Astrocyte of the hippocampus (primary cell): ENCODE results near the gene HSD17B11.
"Not testable (repeated sequence)": the region's sequence is repeated elsewhere in the genome, so short reads cannot be mapped to it uniquely, and the experiment has no call there.

ENCODE experiments used
- DNase-seq: peaks from one replicate; pipeline ENCODE4 v3.0.0; 2011; ENCODE audit warnings: low read depth, low spot score

HSD17B11 gene

DNA sequence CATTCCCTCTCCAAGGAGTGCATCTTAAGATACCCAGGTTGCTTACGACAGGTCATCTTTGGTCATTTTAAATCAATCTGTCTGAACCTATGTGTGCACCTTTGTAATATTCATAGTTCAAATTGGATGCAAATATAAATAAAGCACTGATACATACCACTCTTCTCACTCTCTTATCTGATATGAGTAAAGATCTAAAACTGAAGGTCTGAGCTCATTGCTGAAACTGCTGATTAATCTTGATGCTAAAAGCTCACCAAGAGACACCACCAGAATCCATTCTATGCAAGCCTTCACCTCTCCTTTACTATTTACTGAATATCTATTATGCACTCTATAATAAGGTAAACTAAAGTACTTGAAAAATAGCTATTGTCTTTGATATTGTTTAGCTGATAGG, 84.9 kb downstream of the HSD17B11 start:
- DNase-seq: no peak

DNA sequence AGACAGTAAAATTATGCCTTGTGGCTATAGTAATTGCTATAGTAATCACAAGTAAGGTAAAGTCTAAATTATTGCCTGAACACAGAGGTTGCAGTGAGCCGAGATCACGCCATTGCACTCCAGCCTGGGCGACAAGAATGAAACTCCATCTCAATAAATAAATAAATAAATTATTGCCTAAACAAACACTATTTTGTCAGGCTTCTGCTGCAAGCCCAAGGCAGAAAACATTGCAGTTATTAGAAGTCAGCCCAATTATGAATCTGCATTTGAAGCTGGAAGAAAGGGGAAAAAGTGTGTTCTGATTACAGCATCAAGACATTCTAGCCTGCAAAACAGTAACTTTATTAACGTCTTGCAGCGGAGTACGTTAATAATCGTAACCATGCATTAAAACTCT, 85.4 kb downstream of the HSD17B11 start:
- no peak for DNase-seq

DNA sequence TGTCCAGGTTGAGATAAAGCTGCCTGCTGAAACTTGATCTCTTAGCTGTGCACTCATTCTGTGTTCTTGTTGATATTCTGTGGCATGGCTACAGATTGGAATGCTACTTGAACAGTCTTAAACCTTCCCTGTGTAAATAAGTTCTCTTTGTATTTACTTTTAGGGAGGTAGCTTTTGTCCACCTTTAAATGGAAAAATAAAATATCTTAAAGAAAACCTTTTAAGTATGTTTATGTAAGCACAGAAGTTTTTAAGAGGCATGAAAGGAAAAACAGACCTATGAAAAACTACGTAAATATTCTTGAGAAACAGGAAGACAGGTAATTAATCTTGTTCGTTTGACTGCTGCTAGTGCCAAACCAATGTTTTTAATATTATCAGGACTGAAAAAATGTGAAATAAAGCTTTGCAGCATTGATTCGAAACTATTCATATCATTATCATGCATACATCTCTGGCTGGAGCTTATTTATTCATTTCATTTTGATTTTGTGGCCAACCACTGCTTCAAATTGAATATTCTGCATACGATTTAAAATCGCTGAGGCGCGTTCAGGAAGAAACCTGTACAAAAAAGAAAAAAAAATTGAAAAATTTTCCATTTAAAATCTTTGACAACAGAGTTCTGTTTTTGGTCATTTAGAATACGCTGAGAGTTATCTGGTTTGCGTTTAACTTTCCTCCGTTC, 86.1 kb downstream of the HSD17B11 start:
- DNase-seq: peak; percentile 64

DNA sequence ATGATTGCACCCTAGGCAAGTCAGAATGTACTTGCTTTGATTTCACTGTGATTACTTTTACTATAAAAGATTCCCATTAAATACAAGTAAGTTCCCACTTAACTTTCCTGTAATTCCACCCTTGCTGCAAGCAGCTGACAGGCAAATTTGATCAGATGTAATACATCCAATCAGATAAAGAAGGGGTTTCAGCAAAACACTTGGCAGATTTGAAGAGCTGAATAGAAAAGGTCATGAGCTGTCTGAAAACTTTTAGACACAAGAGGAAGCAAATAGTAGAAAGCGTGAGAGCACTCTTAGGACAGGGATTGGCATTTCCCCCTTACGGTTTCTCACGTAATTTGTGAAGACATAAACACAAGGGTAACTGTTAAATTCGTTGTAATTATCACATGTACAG, 91.1 kb downstream of the HSD17B11 start:
- DNase-seq: no peak

DNA sequence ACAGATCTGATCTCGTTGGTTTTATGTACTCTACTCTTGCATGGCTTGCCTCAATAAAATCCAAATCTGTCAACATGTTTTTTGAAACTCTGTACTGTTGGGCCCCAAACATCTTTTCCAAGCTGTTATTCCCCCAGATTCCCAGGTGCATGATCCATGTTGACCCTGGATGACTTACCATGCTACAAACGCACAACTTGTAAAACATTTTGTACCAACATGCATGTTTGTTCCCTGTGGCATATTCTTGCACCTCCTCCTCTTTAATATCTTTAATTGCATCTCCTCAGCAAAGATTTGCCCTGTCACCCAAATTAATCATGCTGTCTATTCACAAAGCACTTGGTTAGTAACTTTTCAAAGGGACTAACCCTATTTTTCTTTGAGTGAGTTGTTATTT, 92.6 kb downstream of the HSD17B11 start:
- DNase-seq: no peak

DNA sequence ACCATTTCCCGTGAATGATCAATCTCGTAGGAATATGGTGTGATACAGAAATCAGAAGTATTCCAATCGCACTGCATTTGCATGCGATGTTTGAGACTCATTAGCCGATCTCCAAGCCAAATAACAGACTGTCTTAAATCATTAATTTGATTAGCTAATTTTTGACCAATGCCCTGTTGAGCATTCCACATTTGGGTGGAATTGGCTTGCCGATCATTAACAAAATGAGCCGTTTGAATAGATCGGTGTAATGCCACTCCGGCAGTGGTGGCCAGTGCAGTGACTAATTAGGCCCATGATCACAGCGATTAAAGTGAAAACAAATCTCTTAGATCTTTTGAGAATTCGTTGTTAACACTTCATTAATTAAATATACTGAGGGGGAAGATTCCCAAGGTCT, 96.1 kb downstream of the HSD17B11 start:
- DNase-seq: not testable (repeated sequence)

DNA sequence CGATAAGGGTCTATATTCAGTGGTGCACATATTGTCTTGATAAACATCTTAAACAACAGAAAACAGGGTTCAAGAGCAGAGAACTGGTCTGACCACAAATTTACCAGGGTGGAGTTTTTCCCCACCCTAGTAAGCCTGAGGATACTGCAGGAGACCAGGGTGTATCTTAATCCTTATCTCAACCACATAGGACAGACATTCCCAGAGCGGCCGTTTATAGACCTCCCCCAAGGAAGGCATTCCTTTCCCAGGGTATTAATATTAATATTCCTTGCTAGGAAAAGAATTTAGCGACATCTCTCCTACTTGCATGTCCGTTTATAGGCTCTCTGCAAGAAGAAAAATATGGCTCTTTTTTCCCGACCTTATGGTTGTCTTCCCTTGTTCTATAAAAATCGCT, 97.1 kb downstream of the HSD17B11 start:
- not testable (repeated sequence) for DNase-seq

DNA sequence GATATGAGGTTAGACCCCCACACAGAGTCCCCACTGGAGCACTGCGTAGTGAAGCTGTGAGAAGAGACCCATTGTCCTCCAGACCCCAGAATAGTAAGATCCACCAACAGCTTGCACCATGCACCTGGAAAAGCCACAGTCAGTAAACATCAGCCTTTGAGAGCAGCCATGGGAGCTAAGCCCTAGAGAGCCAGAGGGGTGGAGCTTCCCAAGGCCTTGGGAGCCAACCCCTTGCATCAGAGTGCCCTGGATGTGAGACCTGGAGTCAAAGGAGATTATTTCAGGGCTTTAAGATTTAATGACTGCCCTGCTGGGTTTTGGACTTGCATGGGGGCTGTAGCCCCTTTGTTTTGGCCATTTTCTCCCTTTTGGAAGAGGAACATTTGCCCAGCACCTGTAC, 104.0 kb downstream of the HSD17B11 start:
- no peak for DNase-seq
